Kidney tubule cell (primary cell): ENCODE results near the gene ATP6V0E1.

Experiments
- DNase-seq: peaks from one replicate; pipeline ENCODE4 v3.0.0-alpha.2; 2018; ENCODE audit warnings: low spot score

The ATP6V0E1 gene

GRCh38 chr5:173078878-173079277, 95.3 kb downstream of the ATP6V0E1 start:
- no peak for DNase-seq
